ENCODE measurements around the gene FMO2.

GRCh38 chr1:171173069-171173468 lies 12.0 kb upstream of the FMO2 start:
- TF ChIP-seq CTCF (IDR thresholded peaks at IDR 0.05): no peak
- TF ChIP-seq POLR2A (IDR thresholded peaks at IDR 0.05): no peak
